Caco-2 (cell line): ENCODE measurements around the gene AVL9. TPM values are rescaled to one million over a fixed set of nuclear protein-coding genes. Genes with fewer than 3 reads are reported as not detected.
"Not testable (repeated sequence)": the region's sequence is repeated elsewhere in the genome, so short reads cannot be mapped to it uniquely, and the experiment has no call there.

Source experiments
- BruUV-seq: library from RNA; stranded (reverse); fragments of 400-500 nt; replicated peaks from 2 replicates; lab custom pipeline; 2021; lab: Mats Ljungman, UMichigan
- CTCF ChIA-PET: fragments of 300-600 bp; sonication (Branson Sonifier 250); formaldehyde crosslinking; loops from one replicate; lab custom pipeline; 2022; ENCODE audit warnings: antibody characterized with exemption; lab: Charles Lee
- POLR2A ChIA-PET: fragments of 300-600 bp; sonication (Branson Sonifier 250); formaldehyde crosslinking; loops from one replicate; lab custom pipeline; 2022; ENCODE audit warnings: antibody characterized with exemption; lab: Charles Lee
- DNase-seq, 2 experiments: peaks; one replicate each; pipeline versions ENCODE4 v3.0.0 to v3.0.0-alpha.2; 2020 to 2022
- H3K27me3 ChIP-seq: replicated peaks from 2 replicates; pipeline ENCODE4 v1.6.0; 2011; ENCODE audit warnings: low read length; ENCODE audit not compliant: control insufficient read depth, insufficient read depth
- H3K36me3 ChIP-seq: 2 replicates; pipeline ENCODE4 v1.5.1; 2011; ENCODE audit warnings: low read length; ENCODE audit not compliant: control insufficient read depth, insufficient read depth
- H3K4me1 ChIP-seq: fragments of 250-450 bp; sonication (Bioruptor Pico); 2 replicates; pipeline ENCODE4 v1.5.1; 2020; ENCODE audit warnings: mild to moderate bottlenecking
- H3K4me3 ChIP-seq: 2 replicates; pipeline ENCODE4 v1.5.1; 2011; ENCODE audit warnings: low read depth, mild to moderate bottlenecking, control low read depth, low read length
- H3K9me3 ChIP-seq: fragments of 250-450 bp; sonication (Bioruptor Pico); 2 replicates; pipeline ENCODE4 v1.5.1; 2020; ENCODE audit warnings: mild to moderate bottlenecking, moderate library complexity
- H3K27ac Mint-ChIP-seq: one replicate; pipeline ENCODE4 v1.8.0; 2022; ENCODE audit warnings: mixed read lengths; ENCODE audit not compliant: unreplicated experiment
- H3K27me3 Mint-ChIP-seq: one replicate; pipeline ENCODE4 v1.8.0; 2022; ENCODE audit warnings: mixed read lengths; ENCODE audit not compliant: insufficient read depth, unreplicated experiment
- H3K36me3 Mint-ChIP-seq: one replicate; pipeline ENCODE4 v1.8.0; 2022; ENCODE audit warnings: mild to moderate bottlenecking, mixed read lengths; ENCODE audit not compliant: insufficient read depth, unreplicated experiment
- H3K4me1 Mint-ChIP-seq: one replicate; pipeline ENCODE4 v1.8.0; 2022; ENCODE audit warnings: low read depth, mixed read lengths; ENCODE audit not compliant: unreplicated experiment
- H3K4me3 Mint-ChIP-seq: one replicate; pipeline ENCODE4 v1.8.0; 2022; ENCODE audit warnings: mild to moderate bottlenecking, moderate library complexity, mixed read lengths; ENCODE audit not compliant: unreplicated experiment
- H3K9me3 Mint-ChIP-seq: one replicate; pipeline ENCODE4 v1.8.0; 2022; ENCODE audit warnings: mixed read lengths; ENCODE audit not compliant: unreplicated experiment
- CTCF ChIP-seq, 2 experiments: fragments of 200-600 bp in 1 of 2; IDR thresholded peaks; 1 replicate in 1 of 2; 2 replicates in 1 of 2; pipeline versions ENCODE4 v1.5.1 to v1.8.0; 2011 to 2022; ENCODE audit warnings: antibody characterized with exemption in 1 of 2, control low read depth in 1 of 2, inconsistent platforms in 1 of 2, low read depth in 1 of 2, low read length in 1 of 2, mild to moderate bottlenecking in 1 of 2, moderate library complexity in 1 of 2; ENCODE audit not compliant: insufficient read depth in 1 of 2, severe bottlenecking in 1 of 2, unreplicated experiment in 1 of 2
- intact Hi-C: fragments of 100-400 bp; cut with micrococcal nuclease; formaldehyde crosslinking; loops from one replicate; pipeline ENCODE4 v1.10.0; 2022; ENCODE audit not compliant: unreplicated experiment
- total RNA-seq: library from RNA; stranded (reverse); gene quantifications from 2 replicates; pipeline ENCODE4 v1.2.3, GENCODE V29; 2022

AVL9 gene
- total RNA-seq, 1 experiment from 2014 or later, result 39.7 TPM

DNA sequence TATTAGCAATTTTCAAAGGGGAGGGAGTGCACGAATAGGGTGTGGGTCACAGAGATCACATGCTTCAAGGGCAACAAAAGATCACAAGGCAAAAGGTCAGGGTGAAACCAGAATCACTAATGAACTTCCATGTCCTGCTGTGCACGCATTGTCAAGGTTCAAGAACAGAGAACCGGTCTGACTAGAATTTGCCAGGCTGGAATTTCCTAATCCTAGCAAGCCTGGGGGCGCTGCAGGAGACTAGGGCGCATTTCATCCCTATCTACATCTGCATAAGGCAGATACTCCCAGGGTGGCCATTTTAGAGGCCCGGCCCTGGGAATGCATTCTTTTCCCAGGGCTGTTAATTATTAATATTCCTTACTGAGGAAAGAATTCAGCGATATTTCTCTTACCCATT, 108.8 kb downstream of the AVL9 start:
- BruUV-seq, H3K9me3 ChIP-seq, H3K36me3 ChIP-seq, POLR2A ChIA-PET, H3K4me3 Mint-ChIP-seq, H3K27ac Mint-ChIP-seq, H3K27me3 Mint-ChIP-seq, intact Hi-C loops, H3K4me3 ChIP-seq, H3K4me1 Mint-ChIP-seq, CTCF ChIA-PET, H3K27me3 ChIP-seq, H3K36me3 Mint-ChIP-seq, H3K4me1 ChIP-seq: not testable (repeated sequence)
- peak in 1 of 2 experiments; percentile 29 for DNase-seq
- H3K9me3 Mint-ChIP-seq, result peaks cover 19% of the 10 kb centered on the region

DNA sequence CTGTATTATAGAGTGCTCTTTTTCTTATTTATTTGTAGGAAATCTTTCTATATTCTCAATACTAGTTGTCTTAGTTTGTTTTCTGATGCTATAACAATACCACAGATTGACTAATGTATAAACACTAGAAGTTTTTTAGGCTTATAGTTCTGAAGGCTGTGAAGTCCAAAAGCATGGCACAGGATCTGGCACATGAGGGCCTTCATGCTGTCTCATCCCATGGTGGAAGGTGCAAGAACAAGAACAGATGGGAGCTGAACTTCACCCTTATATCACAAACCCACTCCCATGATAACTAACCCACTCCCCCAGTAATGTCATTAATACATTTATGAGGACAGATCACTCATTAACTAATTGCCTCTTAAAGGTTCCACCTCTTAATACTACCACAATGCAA, 109.7 kb downstream of the AVL9 start:
- no peaks in the 10 kb centered on the region for H3K27me3 ChIP-seq
- Mint-ChIP-seq H3K27ac (no peak overlapping the region), H3K4me3 (no peak overlapping the region), H3K27me3 (no peaks in the 10 kb centered on the region), H3K4me1 (no peaks in the 10 kb centered on the region), H3K9me3 (peaks cover 19% of the 10 kb centered on the region), H3K36me3 (peaks cover 7% of the 10 kb centered on the region)
- CTCF ChIA-PET, result no interaction called here
- intact Hi-C loops, result no loop called here
- no peaks in the 10 kb centered on the region for H3K4me1 ChIP-seq
- no peaks in the 10 kb centered on the region for H3K36me3 ChIP-seq
- DNase-seq, result no peak
- H3K4me3 ChIP-seq, result no peak overlapping the region
- no TSS peak for BruUV-seq
- H3K9me3 ChIP-seq, result peaks cover 4% of the 10 kb centered on the region
- POLR2A ChIA-PET, result no interaction called here
- TF ChIP-seq CTCF (IDR thresholded peaks at IDR 0.05; ENCODE audit: insufficient read depth in 1 of 2, low read depth in 1 of 2, low read length in 1 of 2, severe bottlenecking in 1 of 2, unreplicated experiment in 1 of 2), result no peak

GRCh38 chr7:32609463-32609862, 114.2 kb downstream of the AVL9 start:
- no peaks in the 10 kb centered on the region for H3K27me3 Mint-ChIP-seq
- no peaks in the 10 kb centered on the region for H3K9me3 ChIP-seq
- no TSS peak for BruUV-seq
- no peak overlapping the region for H3K27ac Mint-ChIP-seq
- H3K4me1 ChIP-seq, result no peaks in the 10 kb centered on the region
- no peak for TF ChIP-seq CTCF (IDR thresholded peaks at IDR 0.05; ENCODE audit: insufficient read depth in 1 of 2, low read depth in 1 of 2, low read length in 1 of 2, severe bottlenecking in 1 of 2, unreplicated experiment in 1 of 2)
- POLR2A ChIA-PET, result no interaction called here
- no peaks in the 10 kb centered on the region for H3K36me3 ChIP-seq
- H3K27me3 ChIP-seq, result no peaks in the 10 kb centered on the region
- CTCF ChIA-PET, result no interaction called here
- no peak for DNase-seq
- no peak overlapping the region for H3K4me3 Mint-ChIP-seq
- intact Hi-C loops, result no loop called here
- no peaks in the 10 kb centered on the region for H3K4me1 Mint-ChIP-seq
- no peak overlapping the region for H3K4me3 ChIP-seq
- peaks cover 9% of the 10 kb centered on the region for H3K9me3 Mint-ChIP-seq
- H3K36me3 Mint-ChIP-seq, result peaks cover 7% of the 10 kb centered on the region
